Activated naive CD4-positive, alpha-beta T cell treated with anti-CD3 and anti-CD28 coated beads, Interleukin-2, amount 10 ng/mL, durations not matched to agents 7 days and 5 days (primary cell): ENCODE data around the gene CCDC77.
"Not testable (repeated sequence)": the region's sequence is repeated elsewhere in the genome, so short reads cannot be mapped to it uniquely, and the experiment has no call there.

Source experiments
- CTCF ChIA-PET: fragments of 350-600 bp; sonication (Branson Sonifier 250); formaldehyde crosslinking; loops from one replicate; lab custom pipeline; 2021; ENCODE audit warnings: antibody characterized with exemption; lab: Charles Lee
- DNase-seq: peaks from one replicate; pipeline ENCODE4 v3.0.0-alpha.2; 2020
- H3K27ac Mint-ChIP-seq: one replicate; pipeline ENCODE4 v1.8.0; 2021; ENCODE audit warnings: mild to moderate bottlenecking, moderate library complexity, mixed read lengths
- H3K27me3 Mint-ChIP-seq: one replicate; pipeline ENCODE4 v1.8.0; 2021; ENCODE audit warnings: mild to moderate bottlenecking, mixed read lengths
- H3K36me3 Mint-ChIP-seq: one replicate; pipeline ENCODE4 v1.8.0; 2021; ENCODE audit warnings: mixed read lengths
- H3K4me1 Mint-ChIP-seq: one replicate; pipeline ENCODE4 v1.8.0; 2021; ENCODE audit warnings: mixed read lengths
- H3K4me3 Mint-ChIP-seq: one replicate; pipeline ENCODE4 v1.8.0; 2021; ENCODE audit warnings: mild to moderate bottlenecking, moderate library complexity, mixed read lengths
- H3K9me3 Mint-ChIP-seq: one replicate; pipeline ENCODE4 v1.8.0; 2021; ENCODE audit warnings: mixed read lengths

CCDC77 gene

DNA sequence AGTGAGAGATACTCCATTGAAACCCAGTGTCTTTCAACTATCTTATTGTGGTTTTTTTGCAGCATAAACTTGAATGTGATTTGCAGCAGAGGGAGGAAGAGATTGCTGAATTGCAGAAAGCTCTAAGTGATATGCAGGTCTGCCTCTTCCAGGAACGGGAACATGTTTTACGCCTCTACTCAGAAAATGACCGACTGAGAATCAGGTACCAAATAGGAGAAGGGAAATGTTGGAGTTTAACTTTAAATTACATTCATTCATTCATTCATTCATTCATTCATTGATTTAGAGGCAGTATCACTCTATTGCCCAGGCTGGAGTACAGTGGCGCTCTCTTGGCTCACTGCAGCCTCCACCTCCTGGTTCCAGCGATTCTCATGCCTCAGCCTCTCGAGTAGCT lies 17.0 kb downstream of the CCDC77 start:
- Mint-ChIP-seq H3K4me1 (no peaks in the 10 kb centered on the region), H3K27me3 (no peaks in the 10 kb centered on the region), H3K27ac (no peak overlapping the region), H3K36me3 (peaks cover 25% of the 10 kb centered on the region), H3K4me3 (no peak overlapping the region), H3K9me3 (no peaks in the 10 kb centered on the region)
- DNase-seq: no peak
- CTCF ChIA-PET: interaction anchor here (0.9 to 1.1 kb wide), 2 partner anchors 10 to 25 kb away, joined by 3 read pairs; no protein-coding TSS in a partner anchor

DNA sequence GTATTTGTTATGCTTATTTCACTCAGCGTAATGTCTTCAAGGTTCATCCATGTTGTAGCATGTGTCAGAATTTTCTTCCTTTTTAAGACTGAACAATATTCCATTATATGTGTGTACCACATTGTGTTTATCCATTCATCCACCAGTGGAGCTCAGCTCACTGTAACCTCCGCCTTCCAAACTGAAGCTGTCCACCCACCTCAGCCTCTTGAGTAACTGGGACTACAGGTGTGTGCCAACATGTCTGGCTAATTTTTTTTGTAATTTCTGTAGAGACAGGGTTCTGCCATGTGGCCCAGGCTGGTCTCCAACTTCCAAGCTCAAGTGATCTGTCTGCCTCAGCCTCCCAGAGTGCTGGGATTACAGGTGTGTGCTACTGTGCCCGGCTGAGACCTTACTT lies 21.1 kb downstream of the CCDC77 start:
- no peak overlapping the region for H3K27ac Mint-ChIP-seq
- H3K36me3 Mint-ChIP-seq: peaks cover 8% of the 10 kb centered on the region

DNA sequence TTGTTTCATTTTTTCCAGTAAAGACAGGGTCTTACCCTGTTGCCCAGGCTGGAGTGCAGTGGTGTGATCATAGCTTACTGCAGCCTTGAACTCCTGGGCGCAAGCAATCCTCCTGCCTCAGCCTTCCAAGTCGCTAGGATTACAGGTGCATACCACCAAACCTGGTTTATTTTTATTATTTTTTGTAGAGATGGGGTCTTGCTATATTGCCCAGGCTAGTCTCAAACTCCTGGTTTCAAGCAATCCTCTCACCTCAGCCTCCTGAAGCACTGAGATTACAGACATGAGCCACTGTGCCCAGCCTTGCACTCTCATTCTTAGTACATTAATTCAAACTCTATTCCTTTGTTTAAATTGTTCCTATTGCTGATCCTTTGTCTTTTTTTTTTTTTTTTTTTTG lies 34.3 kb downstream of the CCDC77 start:
- H3K4me1 Mint-ChIP-seq, CTCF ChIA-PET, H3K4me3 Mint-ChIP-seq, DNase-seq, H3K27me3 Mint-ChIP-seq, H3K9me3 Mint-ChIP-seq, H3K27ac Mint-ChIP-seq: not testable (repeated sequence)
- peaks cover 29% of the 10 kb centered on the region for H3K36me3 Mint-ChIP-seq

More for the DNA sequence above, 21.1 kb downstream of the CCDC77 start:
- DNase-seq: no peak
- Mint-ChIP-seq H3K27me3 (no peaks in the 10 kb centered on the region), H3K4me1 (no peaks in the 10 kb centered on the region), H3K4me3 (no peak overlapping the region), H3K9me3 (no peaks in the 10 kb centered on the region)
- CTCF ChIA-PET: interaction anchor here (1.1 kb wide), 1 partner anchor 19 kb away, joined by 3 read pairs; no protein-coding TSS in a partner anchor

DNA sequence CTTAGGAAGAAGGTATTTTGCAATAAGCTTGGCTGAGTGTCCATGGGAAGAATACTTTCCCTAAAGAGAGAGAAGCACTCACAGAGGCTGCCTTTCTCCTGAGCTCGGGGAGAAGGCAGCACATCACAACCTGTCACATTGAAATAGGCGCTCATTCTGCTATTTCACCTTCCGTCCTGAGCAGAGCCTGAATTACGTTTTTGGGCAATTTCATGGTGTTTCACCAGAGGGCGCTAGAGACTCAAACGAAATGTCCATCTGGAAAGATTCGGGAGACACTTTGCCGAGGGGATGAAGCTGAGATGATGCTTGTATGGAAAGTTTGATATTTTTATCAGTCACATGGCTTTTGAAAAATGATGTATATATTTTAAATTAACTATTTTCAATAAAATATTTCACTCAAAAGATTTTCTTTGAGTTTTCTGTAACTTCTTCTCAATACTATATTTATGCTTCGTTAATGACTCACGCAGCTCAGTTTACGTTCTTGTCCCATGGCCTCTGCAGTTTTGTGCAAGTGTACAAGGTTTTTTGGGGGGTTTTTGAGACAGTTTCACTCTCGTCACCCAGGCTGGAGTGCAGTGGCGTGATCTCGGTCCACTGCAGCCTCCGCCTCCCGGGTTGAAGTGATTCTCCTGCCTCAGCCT lies 40.9 kb downstream of the CCDC77 start:
- CTCF ChIA-PET: interaction anchor here (0.9 to 5.5 kb wide), 13 partner anchors 8 to 109 kb away, joined by 3 to 30 read pairs (median 7); no protein-coding TSS in a partner anchor
- Mint-ChIP-seq H3K9me3 (no peaks in the 10 kb centered on the region), H3K27ac (no peak overlapping the region), H3K36me3 (peaks cover 8% of the 10 kb centered on the region), H3K4me3 (no peak overlapping the region), H3K4me1 (no peaks in the 10 kb centered on the region), H3K27me3 (no peaks in the 10 kb centered on the region)
- DNase-seq: peak; percentile 63

DNA sequence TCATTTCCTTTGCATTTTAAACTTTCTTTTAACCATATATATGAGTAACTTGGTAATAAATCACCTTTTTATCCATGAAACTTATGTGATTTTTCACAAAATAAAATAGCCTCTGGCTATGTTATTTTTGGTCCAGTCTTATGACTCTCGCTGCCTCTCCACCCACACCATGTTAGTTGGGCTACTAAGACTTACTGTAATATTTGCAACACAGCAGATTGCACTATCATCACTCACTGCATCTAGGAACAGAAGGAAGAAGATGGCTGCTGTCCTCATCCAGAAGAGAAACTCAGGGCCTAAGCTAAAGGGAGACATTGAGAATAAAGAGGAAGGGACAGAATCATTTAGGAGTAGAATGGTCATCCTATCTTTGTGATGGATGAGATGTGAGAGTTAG lies 45.7 kb downstream of the CCDC77 start:
- Mint-ChIP-seq H3K4me3 (no peak overlapping the region), H3K9me3 (no peaks in the 10 kb centered on the region), H3K36me3 (peaks cover 1% of the 10 kb centered on the region), H3K4me1 (no peaks in the 10 kb centered on the region), H3K27me3 (peaks cover 16% of the 10 kb centered on the region), H3K27ac (no peak overlapping the region)
- CTCF ChIA-PET: interaction anchor here (0.5 to 9.7 kb wide), 3 partner anchors 56 to 101 kb away, joined by 3 to 102 read pairs (median 9); no protein-coding TSS in a partner anchor
- DNase-seq: no peak

DNA sequence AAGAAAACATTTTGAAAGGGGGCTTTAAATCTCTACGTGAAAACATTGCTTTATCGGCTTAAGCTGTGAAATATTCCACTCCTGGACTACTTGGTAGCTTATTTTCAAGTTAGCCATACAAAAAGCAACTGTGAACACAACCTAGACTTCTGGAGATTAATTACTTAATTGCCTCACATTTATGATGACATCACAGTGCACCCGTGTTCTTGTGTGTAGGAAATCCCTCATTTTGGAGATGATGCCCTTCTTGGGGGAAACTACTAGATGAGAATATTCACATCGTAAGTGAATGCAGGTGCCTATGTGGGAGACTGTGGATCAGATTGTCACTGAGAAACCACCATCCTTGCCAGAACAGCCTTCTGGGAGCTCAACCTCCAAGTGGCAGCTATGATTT lies 47.8 kb downstream of the CCDC77 start:
- Mint-ChIP-seq H3K4me1 (peaks cover 3% of the 10 kb centered on the region), H3K27ac (no peak overlapping the region), H3K4me3 (no peak overlapping the region), H3K27me3 (peaks cover 27% of the 10 kb centered on the region), H3K9me3 (no peaks in the 10 kb centered on the region), H3K36me3 (no peaks in the 10 kb centered on the region)
- no peak for DNase-seq
- CTCF ChIA-PET: interaction anchor here (0.5 to 9.7 kb wide), 9 partner anchors 7 to 365 kb away, joined by 3 to 102 read pairs (median 5); no protein-coding TSS in a partner anchor

DNA sequence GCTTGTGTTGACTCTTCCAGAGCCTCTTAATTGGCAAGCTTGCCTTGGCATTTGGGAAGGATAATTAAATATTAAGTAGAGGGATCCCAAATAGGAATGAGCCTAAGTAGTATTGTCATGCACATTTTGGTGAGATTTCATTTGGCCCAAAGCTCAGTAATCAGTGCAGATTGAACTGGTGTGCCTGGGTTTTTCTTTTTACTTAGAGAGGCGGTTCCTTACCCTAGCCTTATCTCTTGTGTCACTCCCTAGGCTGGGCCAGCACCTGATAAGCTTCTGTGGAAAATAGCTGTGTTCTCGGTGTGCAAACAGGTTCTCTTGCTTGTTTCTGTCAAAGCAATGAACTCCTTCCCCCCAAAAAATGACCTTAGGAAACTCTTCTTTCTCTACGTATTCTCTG lies 49.0 kb downstream of the CCDC77 start:
- CTCF ChIA-PET: interaction anchor here (0.9 to 9.7 kb wide), 9 partner anchors 7 to 540 kb away, joined by 3 to 102 read pairs (median 5); no protein-coding TSS in a partner anchor
- no peaks in the 10 kb centered on the region for H3K36me3 Mint-ChIP-seq

DNA sequence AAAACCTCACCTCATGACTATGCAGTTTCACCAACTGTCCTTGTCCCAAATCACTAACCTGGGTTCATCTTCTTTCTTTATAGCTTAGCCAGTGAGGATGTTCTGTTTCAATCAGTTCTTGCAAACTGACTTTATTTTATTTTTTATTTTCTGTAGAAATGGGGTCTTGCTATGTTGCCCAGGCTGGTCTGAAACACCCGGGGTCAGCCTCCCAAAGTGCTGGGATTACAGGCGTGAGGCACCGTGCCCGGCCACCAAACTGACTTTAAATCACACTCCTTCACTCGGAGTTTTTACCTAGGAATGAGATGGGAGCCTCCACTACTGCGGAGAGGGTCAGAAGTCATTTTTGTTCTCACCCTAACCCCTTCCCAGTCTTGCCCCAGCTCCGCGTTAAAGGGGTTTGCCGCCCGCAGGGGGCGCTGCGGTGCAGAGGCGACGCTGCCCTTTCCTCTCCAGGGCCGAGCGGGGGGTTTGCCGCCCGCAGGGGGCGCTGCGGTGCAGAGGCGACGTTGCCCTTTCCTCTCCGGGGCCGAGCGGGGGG lies 51.3 kb downstream of the CCDC77 start:
- H3K36me3 Mint-ChIP-seq: no peaks in the 10 kb centered on the region
- CTCF ChIA-PET: interaction anchor here (0.6 to 9.7 kb wide), 19 partner anchors 10 to 501 kb away, joined by 3 to 123 read pairs (median 4); partner anchors contain the start of gene KDM5A
- H3K27ac Mint-ChIP-seq: no peak overlapping the region
- no peaks in the 10 kb centered on the region for H3K9me3 Mint-ChIP-seq
- H3K4me3 Mint-ChIP-seq: no peak overlapping the region
- DNase-seq: peak; percentile 67
- H3K27me3 Mint-ChIP-seq: peaks cover 48% of the 10 kb centered on the region
- H3K4me1 Mint-ChIP-seq: peaks cover 3% of the 10 kb centered on the region

More for the DNA sequence above, 49.0 kb downstream of the CCDC77 start:
- Mint-ChIP-seq H3K9me3 (no peaks in the 10 kb centered on the region), H3K4me1 (peaks cover 3% of the 10 kb centered on the region), H3K27ac (no peak overlapping the region), H3K27me3 (peaks cover 28% of the 10 kb centered on the region), H3K4me3 (no peak overlapping the region)
- DNase-seq: no peak

DNA sequence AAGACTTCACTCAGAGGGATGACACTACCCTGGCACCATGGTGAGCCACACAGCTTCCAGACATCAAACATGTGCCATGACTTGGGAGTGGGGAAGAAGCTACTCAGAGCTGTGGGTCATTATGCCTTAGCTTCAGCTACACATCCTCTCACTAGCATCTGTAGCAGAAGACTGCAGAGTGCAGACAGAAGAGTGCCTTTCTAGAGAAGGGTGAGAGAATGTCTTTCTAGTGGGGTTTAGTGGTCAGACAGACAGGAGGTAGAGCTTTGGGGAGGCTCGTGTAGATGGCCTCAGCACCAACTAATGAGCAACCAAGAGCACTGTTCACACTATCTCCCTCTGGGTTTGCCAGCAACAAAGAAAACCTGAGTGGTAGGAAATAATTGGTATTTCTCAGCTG lies 53.4 kb downstream of the CCDC77 start:
- Mint-ChIP-seq H3K36me3 (no peaks in the 10 kb centered on the region), H3K27ac (no peak overlapping the region), H3K4me1 (peaks cover 12% of the 10 kb centered on the region), H3K27me3 (peaks cover 69% of the 10 kb centered on the region), H3K4me3 (no peak overlapping the region), H3K9me3 (no peaks in the 10 kb centered on the region)
- CTCF ChIA-PET: interaction anchor here (0.7 to 9.7 kb wide), 12 partner anchors 8 to 120 kb away, joined by 3 to 123 read pairs (median 4); no protein-coding TSS in a partner anchor
- no peak for DNase-seq

DNA sequence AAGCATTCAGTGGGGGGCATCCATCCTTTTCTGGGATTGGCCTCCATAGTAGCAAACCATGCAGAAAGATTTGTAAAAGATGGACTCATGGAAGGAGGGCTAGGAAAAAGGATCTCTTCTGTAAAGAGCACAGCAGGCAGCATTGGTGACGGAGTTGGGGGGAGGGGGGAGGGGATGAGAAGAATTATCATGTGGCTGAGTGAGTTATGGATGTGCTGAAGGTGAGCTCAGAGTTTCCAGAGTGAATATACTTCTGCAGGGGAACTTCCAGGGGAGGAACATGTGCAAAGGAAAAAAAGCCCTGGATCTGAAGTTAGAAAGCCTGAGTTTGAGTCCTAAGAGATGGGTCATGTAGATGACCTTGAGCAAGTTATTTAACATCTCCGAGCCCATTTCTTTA lies 54.4 kb downstream of the CCDC77 start:
- peaks cover 76% of the 10 kb centered on the region for H3K27me3 Mint-ChIP-seq
- no peaks in the 10 kb centered on the region for H3K36me3 Mint-ChIP-seq
- no peaks in the 10 kb centered on the region for H3K9me3 Mint-ChIP-seq
- peaks cover 12% of the 10 kb centered on the region for H3K4me1 Mint-ChIP-seq
- no peak overlapping the region for H3K27ac Mint-ChIP-seq
- CTCF ChIA-PET: interaction anchor here (1.3 to 9.7 kb wide), 7 partner anchors 11 to 92 kb away, joined by 3 to 123 read pairs (median 12); no protein-coding TSS in a partner anchor
- H3K4me3 Mint-ChIP-seq: no peak overlapping the region
- no peak for DNase-seq

DNA sequence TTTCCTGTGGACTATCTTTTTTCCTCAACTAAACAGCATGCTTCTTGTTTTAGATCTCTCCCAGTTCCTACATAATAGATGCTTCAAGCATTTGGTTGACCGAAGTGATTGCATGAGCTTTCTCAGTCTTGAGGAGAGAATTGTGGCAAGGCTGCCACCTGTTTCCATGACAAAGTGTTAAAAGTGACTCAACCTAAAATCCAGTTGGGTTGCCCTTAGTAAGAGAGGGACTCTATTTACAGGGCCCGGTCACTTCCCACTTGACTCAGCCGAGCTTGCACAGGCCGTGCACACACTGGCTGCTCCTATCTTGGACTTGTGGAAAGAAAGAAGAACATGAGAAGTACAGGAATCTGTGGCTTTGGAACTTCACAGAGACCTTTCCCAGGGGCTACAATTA lies 56.2 kb downstream of the CCDC77 start:
- no peak overlapping the region for H3K27ac Mint-ChIP-seq
- H3K4me3 Mint-ChIP-seq: no peak overlapping the region
- H3K4me1 Mint-ChIP-seq: peaks cover 13% of the 10 kb centered on the region
- no peak for DNase-seq
- H3K9me3 Mint-ChIP-seq: no peaks in the 10 kb centered on the region
- H3K36me3 Mint-ChIP-seq: no peaks in the 10 kb centered on the region
- H3K27me3 Mint-ChIP-seq: peaks cover 79% of the 10 kb centered on the region
- CTCF ChIA-PET: interaction anchor here (0.7 to 7.8 kb wide), 4 partner anchors 8 to 90 kb away, joined by 4 to 123 read pairs (median 7); no protein-coding TSS in a partner anchor

DNA sequence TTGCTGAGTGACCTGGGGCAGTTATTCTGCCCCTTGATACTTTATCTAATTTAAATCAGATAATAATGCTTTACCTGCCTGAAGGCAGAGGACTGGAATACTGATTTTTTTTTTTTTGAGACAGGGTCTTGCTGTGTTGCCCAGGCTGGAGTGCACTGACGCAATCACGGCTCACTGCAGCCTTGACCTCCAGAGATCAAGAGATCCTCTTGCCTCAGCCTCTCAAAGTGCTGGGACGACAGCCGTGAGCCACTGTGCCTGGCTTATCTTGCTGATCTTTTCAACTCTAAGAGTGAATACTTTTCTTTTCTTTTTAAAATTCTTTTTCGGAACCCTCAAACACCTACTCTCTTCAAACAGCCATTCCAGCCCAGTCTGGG lies 57.6 kb downstream of the CCDC77 start:
- Mint-ChIP-seq H3K36me3 (no peaks in the 10 kb centered on the region), H3K27me3 (peaks cover 85% of the 10 kb centered on the region), H3K9me3 (no peaks in the 10 kb centered on the region), H3K4me3 (peak overlapping the region; percentile 65), H3K4me1 (peaks cover 13% of the 10 kb centered on the region), H3K27ac (no peak overlapping the region)
- DNase-seq: no peak
- CTCF ChIA-PET: interaction anchor here (2.2 to 7.8 kb wide), 2 partner anchors 83 to 89 kb away, joined by 9 to 123 read pairs; no protein-coding TSS in a partner anchor

DNA sequence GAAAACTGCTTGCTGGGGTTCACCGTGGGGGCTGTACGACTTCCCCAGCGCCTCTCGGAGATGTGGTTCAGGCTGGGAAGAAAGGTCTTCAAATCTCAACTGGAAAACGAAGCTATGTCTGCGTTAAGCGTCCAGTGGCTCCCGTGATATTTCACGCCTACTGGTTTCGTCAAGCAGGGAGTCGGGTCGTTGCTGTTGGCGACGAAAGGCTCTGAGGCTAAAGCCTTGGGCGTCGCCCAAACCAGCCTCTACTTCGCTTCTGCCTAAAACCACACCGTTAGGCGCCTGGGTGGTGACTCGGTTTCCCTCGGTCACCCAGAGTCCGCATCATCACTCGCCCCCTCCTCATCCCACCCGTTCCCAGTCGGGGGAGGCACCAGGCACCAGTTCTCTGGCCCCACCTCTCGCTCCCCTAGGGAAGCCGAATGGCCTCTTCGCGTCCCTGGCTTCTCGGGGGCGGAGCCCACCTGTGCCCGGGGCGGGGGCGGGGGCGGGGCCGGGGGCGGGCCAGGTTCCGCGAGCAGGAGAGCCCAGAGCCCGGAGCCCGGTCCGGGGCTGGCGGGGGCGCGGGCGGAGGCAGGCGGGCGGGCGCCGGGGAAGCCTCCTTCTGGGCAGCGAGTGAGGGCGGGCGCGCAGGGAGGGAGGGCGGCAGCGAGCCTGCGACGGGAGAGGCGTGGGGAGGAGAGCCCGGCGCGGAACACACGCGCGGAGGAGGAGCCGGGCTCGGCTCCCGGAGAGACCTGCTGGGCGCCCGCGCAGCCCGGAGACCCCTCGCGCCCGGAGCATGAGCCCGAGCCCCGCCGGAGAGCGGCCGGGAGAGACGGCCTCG lies 58.2 kb downstream of the CCDC77 start, which contains the start of gene B4GALNT3:
Gene B4GALNT3 (plus strand): TSS at position 510 of the 829 bp plus-strand sequence. CDS start 438 bp downstream, outside the sequence.
- H3K9me3 Mint-ChIP-seq: no peaks in the 10 kb centered on the region
- CTCF ChIA-PET: no interaction called here
- peak; percentile 66 for DNase-seq
- H3K4me3 Mint-ChIP-seq: peak within 1 kb of the TSS; percentile 78
- H3K27ac Mint-ChIP-seq: no peak within 1 kb of the TSS
- peaks cover 13% of the 10 kb centered on the region for H3K4me1 Mint-ChIP-seq
- H3K36me3 Mint-ChIP-seq: no peaks in the 10 kb centered on the region
- H3K27me3 Mint-ChIP-seq: peaks cover 89% of the 10 kb centered on the region
